Duodenal mucosa (tissue), 2 donors: ENCODE measurements around the gene NOTCH1.
"Not testable (repeated sequence)": the region's sequence is repeated elsewhere in the genome, so short reads cannot be mapped to it uniquely, and the experiment has no call there.

Source experiments
- H3K27ac ChIP-seq: one replicate; pipeline ENCODE4 v1.7.0; 2013; ENCODE audit warnings: low read depth, low read length
- H3K27me3 ChIP-seq, 2 donors: one replicate each; pipeline ENCODE4 v1.7.0; 2013; ENCODE audit warnings: low read length in 2 of 2, control low read depth in 1 of 2; ENCODE audit not compliant: insufficient read depth in 2 of 2, control insufficient read depth in 1 of 2
- H3K36me3 ChIP-seq, 2 donors: one replicate each; pipeline ENCODE4 v1.7.0; 2013; ENCODE audit warnings: low read length in 2 of 2, control low read depth in 1 of 2; ENCODE audit not compliant: insufficient read depth in 2 of 2, control insufficient read depth in 1 of 2
- H3K4me1 ChIP-seq, 2 donors: one replicate each; pipeline ENCODE4 v1.7.0; 2013; ENCODE audit warnings: low read length in 2 of 2, control low read depth in 1 of 2; ENCODE audit not compliant: insufficient read depth in 2 of 2, control insufficient read depth in 1 of 2
- H3K4me3 ChIP-seq, 2 donors: one replicate each; pipeline ENCODE4 v1.7.0; 2013; ENCODE audit warnings: low read length in 2 of 2, low read depth in 1 of 2
- H3K9ac ChIP-seq, 2 donors: one replicate each; pipeline ENCODE4 v1.7.0; 2013; ENCODE audit warnings: low read length in 2 of 2, low read depth in 1 of 2
- H3K9me3 ChIP-seq, 2 donors: one replicate each; pipeline ENCODE4 v1.7.0; 2013; ENCODE audit warnings: low read length in 2 of 2, control low read depth in 1 of 2; ENCODE audit not compliant: control insufficient read depth in 1 of 2

NOTCH1 gene

DNA sequence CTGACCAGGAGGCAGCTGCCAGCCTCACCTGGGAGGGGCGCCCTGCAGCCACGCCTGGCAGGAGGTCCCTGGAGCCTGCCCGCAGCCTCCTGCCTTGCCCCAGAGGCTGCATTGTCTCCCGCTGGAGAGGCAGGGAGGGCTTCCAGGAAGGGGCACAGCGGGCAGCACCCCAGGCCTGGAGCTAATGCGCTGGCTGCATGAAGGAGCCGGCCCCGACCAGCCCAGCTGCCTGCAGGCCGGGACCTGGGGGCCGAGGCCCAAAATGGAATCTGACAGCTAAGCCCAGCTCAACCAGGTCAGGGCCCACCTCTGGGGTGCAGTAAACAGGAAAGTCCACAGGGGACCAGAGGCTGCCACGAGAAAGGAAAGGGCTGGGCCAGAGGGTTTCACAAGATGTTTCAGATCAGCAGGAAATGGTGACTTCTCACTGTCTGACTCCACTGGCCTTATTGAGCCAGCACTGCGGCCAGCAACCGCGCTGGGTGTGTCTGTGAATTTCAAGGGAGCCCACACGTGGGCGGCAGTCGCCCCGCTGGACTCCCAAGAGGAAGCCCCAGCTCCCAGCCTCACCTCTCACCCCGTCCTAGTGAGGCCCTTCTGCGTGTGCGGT lies 18.6 kb upstream of the NOTCH1 start:
- H3K4me3 ChIP-seq = no peak overlapping the region

DNA sequence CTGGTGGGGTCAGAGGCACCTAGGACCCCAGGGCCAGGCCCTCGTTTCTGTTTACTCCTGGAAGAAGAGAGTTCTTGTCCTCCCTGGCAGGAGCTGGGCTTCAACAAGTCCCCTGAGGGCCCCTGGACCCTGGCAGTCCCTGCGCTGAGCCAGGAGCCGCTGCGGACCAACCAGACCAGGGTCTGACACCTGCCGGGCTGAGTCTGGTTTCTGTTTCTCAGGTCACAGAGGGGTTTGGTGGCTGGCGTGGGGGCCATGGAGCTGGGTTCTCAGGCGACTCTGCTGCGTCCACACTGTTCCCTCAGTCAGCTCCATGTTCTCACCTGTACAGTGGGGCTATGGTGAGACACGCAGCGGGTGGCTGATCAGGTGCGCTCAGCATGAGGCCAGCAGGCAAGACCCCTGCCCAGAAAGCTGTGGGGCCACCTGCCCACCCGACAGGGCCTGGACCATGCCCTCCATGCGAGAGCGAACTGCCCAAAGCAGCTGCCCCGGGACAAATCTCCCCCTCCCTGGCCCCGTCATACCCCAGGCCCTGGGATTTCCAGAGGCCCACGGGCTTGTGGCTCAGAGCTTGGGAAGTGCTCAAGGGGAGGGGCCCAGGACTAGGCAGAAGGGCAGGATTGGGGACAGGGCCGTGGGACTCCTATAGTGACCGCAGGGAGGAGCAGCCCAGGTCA lies 17.9 kb upstream of the NOTCH1 start:
- H3K27me3 ChIP-seq = no peaks in the 10 kb centered on the region
- no peak overlapping the region for H3K4me3 ChIP-seq
- no peak overlapping the region for H3K27ac ChIP-seq
- peaks cover 7 to 26% of the 10 kb centered on the region in 2 donors for H3K4me1 ChIP-seq
- no peaks in the 10 kb centered on the region for H3K9me3 ChIP-seq
- no peaks in the 10 kb centered on the region for H3K36me3 ChIP-seq
- H3K9ac ChIP-seq = no peak overlapping the region

More for the DNA sequence above, 18.6 kb upstream of the NOTCH1 start:
- Histone ChIP-seq H3K9me3 (no peaks in the 10 kb centered on the region), H3K27me3 (no peaks in the 10 kb centered on the region), H3K4me1 (peaks cover 7 to 26% of the 10 kb centered on the region in 2 donors), H3K9ac (no peak overlapping the region), H3K36me3 (no peaks in the 10 kb centered on the region), H3K27ac (no peak overlapping the region)

DNA sequence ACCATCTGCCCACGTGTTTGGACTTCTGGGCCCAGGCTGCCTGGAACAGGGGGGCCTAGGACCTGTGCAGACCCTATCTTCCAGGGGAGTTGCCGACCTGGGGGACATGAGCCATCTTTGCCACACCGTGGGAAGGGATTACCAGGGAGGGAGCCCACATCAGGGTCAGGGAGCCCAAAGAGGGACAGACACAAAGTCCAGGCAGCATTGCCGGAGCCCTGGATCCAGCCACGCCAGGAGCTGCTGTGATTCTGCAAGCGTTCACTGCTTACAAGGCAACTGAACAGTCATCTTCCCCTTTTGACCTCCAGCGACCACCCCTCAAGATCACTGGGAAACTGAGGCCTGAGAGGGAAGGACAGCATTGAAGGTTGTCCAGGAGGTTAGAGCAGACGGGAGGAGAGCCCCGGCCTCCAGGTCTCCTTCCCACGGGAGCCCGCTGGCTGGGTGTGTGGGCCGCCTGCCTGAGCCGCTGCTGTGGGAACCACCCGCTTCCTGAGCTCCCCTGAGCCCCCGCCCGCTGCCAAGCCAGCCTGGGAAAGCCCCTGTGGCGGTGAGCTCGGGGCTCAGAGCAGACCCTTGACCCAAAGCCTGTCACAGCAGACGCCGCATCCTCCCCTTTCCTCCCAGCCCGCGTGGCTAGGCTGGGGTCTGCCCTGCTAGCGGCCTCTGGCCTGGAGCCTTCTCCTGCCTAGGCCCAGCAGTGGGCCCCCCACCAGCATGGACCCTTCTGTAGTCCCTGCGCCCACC lies 17.1 kb upstream of the NOTCH1 start:
- no peak overlapping the region for H3K4me3 ChIP-seq
- no peaks in the 10 kb centered on the region for H3K27me3 ChIP-seq
- H3K9me3 ChIP-seq = no peaks in the 10 kb centered on the region
- no peak overlapping the region for H3K27ac ChIP-seq
- H3K9ac ChIP-seq = no peak overlapping the region
- H3K4me1 ChIP-seq = peaks cover 7 to 32% of the 10 kb centered on the region in 2 donors
- no peaks in the 10 kb centered on the region for H3K36me3 ChIP-seq

DNA sequence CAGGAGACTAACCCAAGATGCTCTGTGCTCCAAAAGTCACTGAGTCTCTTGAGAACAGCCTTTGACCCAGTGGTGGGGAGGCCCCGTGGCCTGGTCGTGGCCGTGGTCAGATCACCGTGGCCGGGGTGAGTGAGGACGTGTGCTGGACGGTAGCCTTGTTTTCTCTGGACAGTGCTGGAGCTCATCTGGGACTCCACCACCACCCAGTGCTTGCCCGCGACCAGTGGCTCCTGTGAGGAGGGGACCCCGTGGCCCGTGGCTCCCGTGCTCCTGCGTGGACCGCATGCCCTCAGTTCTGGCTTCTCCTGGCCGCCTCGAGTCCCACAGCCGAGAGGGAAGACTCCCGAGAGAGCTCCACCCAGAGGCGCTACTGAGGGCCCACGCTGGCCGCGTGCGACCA lies 15.9 kb upstream of the NOTCH1 start:
- no peak overlapping the region for H3K9ac ChIP-seq
- H3K4me1 ChIP-seq = peaks cover 7 to 28% of the 10 kb centered on the region in 2 donors
- no peak overlapping the region for H3K27ac ChIP-seq
- no peaks in the 10 kb centered on the region for H3K9me3 ChIP-seq
- no peak overlapping the region for H3K4me3 ChIP-seq
- H3K27me3 ChIP-seq = no peaks in the 10 kb centered on the region
- no peaks in the 10 kb centered on the region for H3K36me3 ChIP-seq

DNA sequence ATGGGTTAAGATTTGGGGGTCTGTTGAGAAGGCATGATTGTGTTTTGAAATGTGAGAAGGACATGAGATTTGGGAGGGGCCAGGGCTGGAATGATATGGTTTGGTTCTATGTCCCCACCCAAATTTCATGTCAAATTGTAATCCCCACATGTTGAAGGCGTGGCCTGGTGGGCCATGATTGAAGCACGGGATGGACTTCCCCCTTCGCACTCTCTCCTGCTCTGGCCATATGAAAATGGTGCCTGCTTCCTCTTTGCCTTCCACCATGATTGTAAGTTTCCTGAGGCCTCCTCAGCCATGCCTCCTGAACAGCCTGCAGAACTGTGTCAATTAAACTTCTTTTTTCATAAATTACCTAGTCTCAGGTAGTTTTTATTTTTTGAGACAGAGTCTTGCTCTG lies 14.7 kb upstream of the NOTCH1 start:
- H3K4me3 ChIP-seq = no peak overlapping the region
- no peaks in the 10 kb centered on the region for H3K9me3 ChIP-seq
- no peak overlapping the region for H3K9ac ChIP-seq
- peaks cover 7 to 24% of the 10 kb centered on the region in 2 donors for H3K4me1 ChIP-seq
- H3K27me3 ChIP-seq = no peaks in the 10 kb centered on the region
- no peaks in the 10 kb centered on the region for H3K36me3 ChIP-seq
- H3K27ac ChIP-seq = no peak overlapping the region

DNA sequence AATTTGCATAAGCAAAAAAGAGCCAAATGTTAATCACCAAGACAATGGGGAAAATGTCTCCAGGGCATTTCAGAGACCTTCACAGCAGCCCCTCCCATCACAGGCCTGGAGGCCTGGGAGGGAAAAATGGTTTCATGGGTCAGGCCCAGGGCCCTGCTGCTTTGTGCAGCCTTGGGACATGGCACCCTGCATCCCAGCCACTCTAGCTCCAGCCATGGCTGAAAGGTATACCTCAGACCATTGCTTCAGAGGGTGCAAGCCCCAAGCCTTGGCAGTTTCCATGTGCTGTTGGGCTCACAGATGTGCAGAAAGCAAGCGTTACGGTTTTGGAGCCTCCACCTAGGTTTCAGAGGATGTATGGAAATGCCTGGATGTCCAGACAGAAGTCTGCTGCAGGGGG lies 13.5 kb upstream of the NOTCH1 start:
- not testable (repeated sequence) for H3K27ac ChIP-seq, H3K36me3 ChIP-seq, H3K27me3 ChIP-seq, H3K4me3 ChIP-seq, H3K9ac ChIP-seq, H3K9me3 ChIP-seq
- H3K4me1 ChIP-seq = peaks cover 6 to 16% of the 10 kb centered on the region in 2 donors

DNA sequence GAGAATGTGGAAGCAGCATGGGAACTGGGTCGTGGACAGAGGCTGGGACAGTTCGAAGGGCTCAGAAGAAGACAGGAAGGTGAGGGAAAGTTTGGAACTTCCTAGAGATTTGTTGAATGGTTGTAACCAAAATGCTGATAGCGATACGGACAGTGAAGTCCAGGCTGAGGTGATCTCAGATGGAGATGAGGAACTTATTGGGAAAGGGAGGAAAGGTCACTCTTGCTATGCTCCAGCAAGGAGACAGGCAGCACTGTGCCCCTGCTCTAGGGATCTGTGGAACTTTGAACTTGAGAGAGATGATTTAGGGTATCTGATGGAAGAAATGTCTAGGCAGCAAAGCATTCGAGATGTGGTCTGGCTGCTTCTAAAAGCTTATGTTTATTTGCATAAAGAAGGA lies 13.0 kb upstream of the NOTCH1 start:
- H3K4me3 ChIP-seq, H3K9me3 ChIP-seq, H3K27ac ChIP-seq, H3K9ac ChIP-seq, H3K27me3 ChIP-seq, H3K36me3 ChIP-seq: not testable (repeated sequence)
- H3K4me1 ChIP-seq = peaks cover under 1 to 11% of the 10 kb centered on the region in 2 donors

DNA sequence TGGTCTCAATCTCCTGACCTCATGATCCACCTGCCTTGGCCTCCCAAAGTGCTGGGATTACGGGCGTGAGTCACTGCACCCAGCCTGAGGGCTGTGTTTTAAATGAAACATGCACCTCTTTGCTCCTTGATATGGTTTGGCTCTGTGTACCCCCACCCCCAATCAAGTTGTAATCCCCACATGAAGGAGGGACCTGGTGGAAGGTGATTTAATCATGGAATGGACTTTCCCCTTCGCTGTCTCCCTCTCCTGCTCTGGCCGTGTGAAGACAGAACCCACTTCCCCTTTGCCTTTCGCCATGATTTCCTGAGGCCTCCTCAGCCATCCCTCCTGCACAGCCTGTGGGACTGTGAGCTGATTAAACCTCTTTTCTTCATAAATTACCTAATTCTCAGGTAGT lies 12.5 kb upstream of the NOTCH1 start:
- no peaks in the 10 kb centered on the region for H3K36me3 ChIP-seq
- no peak overlapping the region for H3K27ac ChIP-seq
- H3K9me3 ChIP-seq = no peaks in the 10 kb centered on the region
- no peak overlapping the region for H3K4me3 ChIP-seq
- H3K27me3 ChIP-seq = no peaks in the 10 kb centered on the region
- H3K4me1 ChIP-seq = peaks cover 0 to 7% of the 10 kb centered on the region in 2 donors
- no peak overlapping the region for H3K9ac ChIP-seq

DNA sequence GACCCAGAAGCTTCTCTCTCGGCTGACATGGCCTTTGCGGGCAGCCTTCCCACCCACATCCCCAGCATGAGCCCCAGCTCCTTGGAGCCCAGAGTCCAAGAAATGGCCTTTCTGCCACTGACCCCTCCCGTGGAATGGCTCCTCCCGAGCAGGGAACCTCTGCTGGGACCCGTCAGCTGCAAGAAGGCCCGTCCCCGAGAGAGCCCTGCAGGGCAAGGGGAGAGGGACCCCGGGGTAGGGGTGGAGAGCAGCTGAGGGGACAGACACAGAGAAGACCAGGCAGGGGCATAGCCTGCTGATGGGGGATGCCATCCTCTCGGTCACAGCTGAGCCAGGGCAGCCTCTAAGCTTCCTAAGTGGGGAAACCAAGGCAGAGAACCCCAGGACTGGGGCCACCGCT lies 11.2 kb upstream of the NOTCH1 start:
- peaks cover 1 to 13% of the 10 kb centered on the region in 2 donors for H3K4me1 ChIP-seq

DNA sequence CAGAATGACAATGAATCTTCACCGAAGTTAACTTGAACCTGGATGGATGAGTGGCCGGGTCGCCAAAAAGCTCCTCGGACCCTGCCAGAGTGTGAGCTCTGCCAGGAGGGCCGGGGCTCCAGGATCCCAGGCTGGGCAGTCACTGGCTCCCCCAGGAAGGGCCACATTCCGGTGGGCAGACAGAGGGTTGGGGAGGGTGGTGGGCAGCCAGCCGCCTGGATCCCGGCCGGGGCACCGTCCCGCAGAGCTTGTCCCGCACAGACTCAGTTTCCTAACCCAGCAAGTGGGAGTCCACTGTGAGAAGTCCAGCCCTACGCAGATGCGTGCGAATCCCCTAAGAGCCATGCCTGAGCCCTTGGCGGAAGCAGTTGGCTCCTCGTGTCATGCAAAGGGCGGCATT lies 10.3 kb upstream of the NOTCH1 start:
- H3K27me3 ChIP-seq = no peaks in the 10 kb centered on the region
- H3K9ac ChIP-seq = no peak overlapping the region
- H3K36me3 ChIP-seq = no peaks in the 10 kb centered on the region
- H3K9me3 ChIP-seq = no peaks in the 10 kb centered on the region
- H3K4me1 ChIP-seq = peaks cover 10 to 18% of the 10 kb centered on the region in 2 donors
- H3K27ac ChIP-seq = no peak overlapping the region
- H3K4me3 ChIP-seq = no peak overlapping the region

More for the DNA sequence above, 11.2 kb upstream of the NOTCH1 start:
- Histone ChIP-seq H3K27ac (no peak overlapping the region), H3K9me3 (no peaks in the 10 kb centered on the region), H3K27me3 (no peaks in the 10 kb centered on the region), H3K4me3 (no peak overlapping the region), H3K9ac (no peak overlapping the region), H3K36me3 (no peaks in the 10 kb centered on the region)
